Breast epithelium (tissue), 3 donors: ENCODE data around the gene ZWILCH.

ENCODE experiments used
- CTCF ChIP-seq, 3 donors: fragments of 450-650 bp; IDR thresholded peaks; one replicate each; pipeline ENCODE4 v1.5.1; 2016 to 2017; ENCODE audit warnings: antibody characterized with exemption in 3 of 3, mild to moderate bottlenecking in 3 of 3, moderate library complexity in 3 of 3
- POLR2AphosphoS5 ChIP-seq, 3 donors: sonication (generic); formaldehyde crosslinking; IDR thresholded peaks; one replicate each; pipeline ENCODE4 v1.6.1; 2017; ENCODE audit warnings: antibody characterized with exemption in 3 of 3

GRCh38 chr15:66594344-66594743, 89.2 kb downstream of the ZWILCH start:
- TF ChIP-seq CTCF (IDR thresholded peaks at IDR 0.05) (no peak), POLR2AphosphoS5 (IDR thresholded peaks at IDR 0.05) (no peak)
